HCEC 1CT (cell line): ENCODE data around the gene EFNB3.
A peak's percentile ranks its signal among the peaks of the same experiment; 100 is the strongest.

Experiments
- DNase-seq: peaks from one replicate; pipeline ENCODE4 v3.0.0-alpha.2; 2017

Gene EFNB3

GRCh38 chr17:7701681-7702080 is 3.3 kb upstream of the EFNB3 start:
- no peak for DNase-seq

GRCh38 chr17:7702776-7703175 is 2.2 kb upstream of the EFNB3 start:
- DNase-seq, result no peak

GRCh38 chr17:7703584-7704479 is 1.2 kb upstream of the EFNB3 start:
- DNase-seq, result no peak

- DNase-seq, result no peak
Observed at GRCh38 chr17:7705269-7706255, 560 bp downstream of the EFNB3 start.

GRCh38 chr17:7706631-7707354 is 1.8 kb downstream of the EFNB3 start:
- DNase-seq, result no peak

GRCh38 chr17:7707446-7707845 is 2.4 kb downstream of the EFNB3 start:
- no peak for DNase-seq

- DNase-seq, result no peak
Observed at GRCh38 chr17:7707858-7708750, 3.1 kb downstream of the EFNB3 start.

GRCh38 chr17:7709031-7709430 is 4.0 kb downstream of the EFNB3 start:
- DNase-seq, result no peak

GRCh38 chr17:7710301-7710700 is 5.3 kb downstream of the EFNB3 start:
- DNase-seq, result no peak

- DNase-seq, result no peak
Observed at GRCh38 chr17:7711051-7711755, 6.2 kb downstream of the EFNB3 start.

- DNase-seq, result no peak
Observed at GRCh38 chr17:7712111-7712771, 7.2 kb downstream of the EFNB3 start.

- DNase-seq, result no peak
Observed at GRCh38 chr17:7713782-7714181, 8.8 kb downstream of the EFNB3 start.

- no peak for DNase-seq
Observed at GRCh38 chr17:7714721-7715594, 10.0 kb downstream of the EFNB3 start.

GRCh38 chr17:7715936-7716886 is 11.2 kb downstream of the EFNB3 start:
- DNase-seq, result no peak

GRCh38 chr17:7716901-7717755 is 12.1 kb downstream of the EFNB3 start, which contains the start of gene DNAH2:
TSS of gene DNAH2 (plus strand) at chr17:7717744. CDS start at chr17:7719735, 1,991 bp downstream.
- peak; percentile 83 for DNase-seq

- DNase-seq, result no peak
Observed at GRCh38 chr17:7717756-7718350, 12.9 kb downstream of the EFNB3 start.

- no peak for DNase-seq
Observed at GRCh38 chr17:7719661-7720060, 14.7 kb downstream of the EFNB3 start.
